H1 (cell line): ENCODE data around the gene CKB. TPM values are rescaled to one million over a fixed set of nuclear protein-coding genes. Genes with fewer than 3 reads are reported as not detected.

Source experiments
- BACH1 ChIP-seq: IDR thresholded peaks from 2 replicates; pipeline ENCODE4 v1.6.1; 2012; ENCODE audit warnings: low read length, improper control_type of control experiment
- BCL11A ChIP-seq, 2 experiments: IDR thresholded peaks; one replicate each; pipeline ENCODE4 v1.6.1; 2011; ENCODE audit warnings: low read depth in 2 of 2, low read length in 2 of 2, mild to moderate bottlenecking in 2 of 2
- CTBP2 ChIP-seq: IDR thresholded peaks from 2 replicates; pipeline ENCODE4 v1.7.0; 2011; ENCODE audit warnings: borderline replicate concordance, mild to moderate bottlenecking, moderate library complexity, mixed read lengths, low read length; ENCODE audit not compliant: insufficient read depth, insufficient read length
- MAFK ChIP-seq: IDR thresholded peaks from 2 replicates; pipeline ENCODE4 v1.6.1; 2012; ENCODE audit warnings: low read depth, mild to moderate bottlenecking, improper control_type of control experiment, low read length
- SUZ12 ChIP-seq: fragments of 200-600 bp; sonication (generic); IDR thresholded peaks from 2 replicates; pipeline ENCODE4 v1.6.1; 2012; ENCODE audit warnings: mild to moderate bottlenecking, inconsistent platforms, low read length, moderate library complexity, mixed read lengths
- polyA plus RNA-seq, 7 experiments: library from polyadenylated mRNA; depleted of rRNA in 3 of 7; stranded (reverse) in 5 of 7; unstranded in 2 of 7; fragments of >200 nt in 5 of 7; fragments of 200-250 nt in 2 of 7; gene quantifications; 1 replicate in 5 of 7; 2 replicates in 1 of 7; 4 replicates in 1 of 7; pipeline versions ENCODE4 v1.2.1 to v1.2.3, GENCODE V29; 2011 to 2013; ENCODE audit warnings: missing spikeins in 2 of 7, mixed read lengths in 2 of 7
- total RNA-seq: library from RNA; stranded (reverse); fragmentation: NEBNext Ultra II Directional; extraction: Animal tissue kit (Norgen Biotek cat#: 25700); gene quantifications from 2 replicates; pipeline ENCODE4 v1.2.1, GENCODE V29; 2021
- TF ChIP-seq, protein P1 (sequence below): IDR thresholded peaks from 2 replicates; pipeline ENCODE4 v1.6.1; 2011; ENCODE audit warnings: low read length, improper control_type of control experiment

Gene CKB
- total and polyA plus RNA-seq, 2 of the 8 experiments (the other 6 are each of a cell fraction or from before 2014, with no cell fraction given) = 538 to 950 TPM

DNA sequence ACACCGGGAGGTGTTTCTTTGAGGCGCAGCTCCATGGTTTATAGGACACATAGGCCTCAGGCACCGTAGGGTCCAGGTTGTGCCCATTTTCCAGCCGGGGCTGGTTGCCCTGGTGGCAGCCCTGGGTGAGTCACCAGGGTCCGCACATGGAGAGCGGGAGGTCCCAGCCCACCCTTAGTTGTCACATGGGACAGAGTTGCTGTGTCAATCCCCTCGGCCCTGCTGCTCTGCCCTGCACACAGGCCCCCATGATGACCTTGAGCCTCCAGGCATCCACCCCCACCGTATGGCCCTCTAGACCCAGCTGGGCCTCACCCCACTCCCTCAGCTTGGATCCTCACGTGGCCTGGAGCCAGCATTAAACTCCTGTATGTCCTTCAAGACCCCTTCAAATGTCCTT is 14.1 kb upstream of the CKB start (continued):
- TF ChIP-seq, protein P1, sequence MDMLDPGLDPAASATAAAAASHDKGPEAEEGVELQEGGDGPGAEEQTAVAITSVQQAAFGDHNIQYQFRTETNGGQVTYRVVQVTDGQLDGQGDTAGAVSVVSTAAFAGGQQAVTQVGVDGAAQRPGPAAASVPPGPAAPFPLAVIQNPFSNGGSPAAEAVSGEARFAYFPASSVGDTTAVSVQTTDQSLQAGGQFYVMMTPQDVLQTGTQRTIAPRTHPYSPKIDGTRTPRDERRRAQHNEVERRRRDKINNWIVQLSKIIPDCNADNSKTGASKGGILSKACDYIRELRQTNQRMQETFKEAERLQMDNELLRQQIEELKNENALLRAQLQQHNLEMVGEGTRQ = no peak
- TF ChIP-seq BCL11A (IDR thresholded peaks at IDR 0.05; ENCODE audit: low read depth in 2 of 2, low read length in 2 of 2) (no peak), CTBP2 (no peak), SUZ12 (no peak), BACH1 (no peak), MAFK (no peak)
- TF ChIP-seq, all 59 proteins: peak for 0
